Activated naive CD4-positive, alpha-beta T cell treated with anti-CD3 and anti-CD28 coated beads, Interleukin-2, amount 10 ng/mL, durations not matched to agents 7 days and 5 days (primary cell): ENCODE results near the gene MEF2D.

Source experiments
- CTCF ChIA-PET: fragments of 350-600 bp; sonication (Branson Sonifier 250); formaldehyde crosslinking; loops from one replicate; lab custom pipeline; 2021; ENCODE audit warnings: antibody characterized with exemption; lab: Charles Lee
- DNase-seq: peaks from one replicate; pipeline ENCODE4 v3.0.0-alpha.2; 2020
- H3K27ac Mint-ChIP-seq: one replicate; pipeline ENCODE4 v1.8.0; 2021; ENCODE audit warnings: mild to moderate bottlenecking, moderate library complexity, mixed read lengths
- H3K27me3 Mint-ChIP-seq: one replicate; pipeline ENCODE4 v1.8.0; 2021; ENCODE audit warnings: mild to moderate bottlenecking, mixed read lengths
- H3K36me3 Mint-ChIP-seq: one replicate; pipeline ENCODE4 v1.8.0; 2021; ENCODE audit warnings: mixed read lengths
- H3K4me1 Mint-ChIP-seq: one replicate; pipeline ENCODE4 v1.8.0; 2021; ENCODE audit warnings: mixed read lengths
- H3K4me3 Mint-ChIP-seq: one replicate; pipeline ENCODE4 v1.8.0; 2021; ENCODE audit warnings: mild to moderate bottlenecking, moderate library complexity, mixed read lengths
- H3K9me3 Mint-ChIP-seq: one replicate; pipeline ENCODE4 v1.8.0; 2021; ENCODE audit warnings: mixed read lengths

MEF2D gene

GRCh38 chr1:156462954-156463795 lies 37.4 kb downstream of the MEF2D start:
- no peak for DNase-seq
- no peak overlapping the region for H3K4me3 Mint-ChIP-seq
- H3K4me1 Mint-ChIP-seq, result peaks cover 16% of the 10 kb centered on the region
- H3K27ac Mint-ChIP-seq, result no peak overlapping the region
- no peaks in the 10 kb centered on the region for H3K27me3 Mint-ChIP-seq
- H3K9me3 Mint-ChIP-seq, result no peaks in the 10 kb centered on the region
- peaks cover 21% of the 10 kb centered on the region for H3K36me3 Mint-ChIP-seq
- CTCF ChIA-PET, result no interaction called here

- Mint-ChIP-seq H3K27me3 (no peaks in the 10 kb centered on the region), H3K27ac (no peak overlapping the region), H3K4me3 (no peak overlapping the region), H3K4me1 (peaks cover 25% of the 10 kb centered on the region), H3K9me3 (no peaks in the 10 kb centered on the region), H3K36me3 (peaks cover 18% of the 10 kb centered on the region)
- DNase-seq, result no peak
- CTCF ChIA-PET, result interaction anchor here (1.1 to 1.5 kb wide), 2 partner anchors 16 to 76 kb away, joined by 5 to 6 read pairs; no protein-coding TSS in a partner anchor
Observed at GRCh38 chr1:156461781-156462647, 38.6 kb downstream of the MEF2D start.

- H3K9me3 Mint-ChIP-seq, result no peaks in the 10 kb centered on the region
- DNase-seq, result no peak
- CTCF ChIA-PET, result interaction anchor here (0.8 to 1.5 kb wide), 3 partner anchors 15 to 75 kb away, joined by 3 to 6 read pairs (median 5); no protein-coding TSS in a partner anchor
- H3K27me3 Mint-ChIP-seq, result peaks cover 4% of the 10 kb centered on the region
- peaks cover 34% of the 10 kb centered on the region for H3K4me1 Mint-ChIP-seq
- no peak overlapping the region for H3K4me3 Mint-ChIP-seq
- H3K27ac Mint-ChIP-seq, result no peak overlapping the region
- peaks cover 14% of the 10 kb centered on the region for H3K36me3 Mint-ChIP-seq
Observed at GRCh38 chr1:156461109-156461508, 39.5 kb downstream of the MEF2D start.

- H3K4me1 Mint-ChIP-seq, result peaks cover 35% of the 10 kb centered on the region
- H3K4me3 Mint-ChIP-seq, result no peak overlapping the region
- H3K27ac Mint-ChIP-seq, result no peak overlapping the region
- H3K27me3 Mint-ChIP-seq, result peaks cover 4% of the 10 kb centered on the region
- H3K36me3 Mint-ChIP-seq, result peaks cover 12% of the 10 kb centered on the region
- CTCF ChIA-PET, result interaction anchor here (0.8 to 1.5 kb wide), 3 partner anchors 14 to 75 kb away, joined by 3 to 6 read pairs (median 5); no protein-coding TSS in a partner anchor
- DNase-seq, result no peak
- no peaks in the 10 kb centered on the region for H3K9me3 Mint-ChIP-seq
Observed at GRCh38 chr1:156460525-156460924, 40.0 kb downstream of the MEF2D start.

GRCh38 chr1:156458181-156458503 lies 42.4 kb downstream of the MEF2D start:
- CTCF ChIA-PET, result interaction anchor here (1.1 to 2.1 kb wide), 5 partner anchors 12 to 150 kb away, joined by 4 to 12 read pairs (median 5); no protein-coding TSS in a partner anchor
- no peak overlapping the region for H3K4me3 Mint-ChIP-seq
- peak overlapping the region; percentile 70 for H3K27ac Mint-ChIP-seq
- H3K27me3 Mint-ChIP-seq, result peaks cover 4% of the 10 kb centered on the region
- peaks cover 1% of the 10 kb centered on the region for H3K36me3 Mint-ChIP-seq
- H3K9me3 Mint-ChIP-seq, result no peaks in the 10 kb centered on the region
- H3K4me1 Mint-ChIP-seq, result peaks cover 18% of the 10 kb centered on the region
- DNase-seq, result no peak

GRCh38 chr1:156456625-156457465 lies 43.7 kb downstream of the MEF2D start:
- Mint-ChIP-seq H3K4me3 (peak overlapping the region; percentile 77), H3K27me3 (peaks cover 9% of the 10 kb centered on the region), H3K36me3 (no peaks in the 10 kb centered on the region), H3K4me1 (peaks cover 18% of the 10 kb centered on the region), H3K27ac (peak overlapping the region; percentile 97), H3K9me3 (no peaks in the 10 kb centered on the region)
- peak; percentile 97 for DNase-seq
- CTCF ChIA-PET, result interaction anchor here (0.6 to 2.1 kb wide), 12 partner anchors 11 to 167 kb away, joined by 3 to 12 read pairs (median 4); partner anchors contain the start of gene TTC24

GRCh38 chr1:156455362-156455761 lies 45.2 kb downstream of the MEF2D start:
- no peak overlapping the region for H3K27ac Mint-ChIP-seq
- no peak overlapping the region for H3K4me3 Mint-ChIP-seq
- H3K36me3 Mint-ChIP-seq, result no peaks in the 10 kb centered on the region
- CTCF ChIA-PET, result interaction anchor here (0.7 to 2.6 kb wide), 4 partner anchors 70 to 155 kb away, joined by 3 to 13 read pairs (median 6); no protein-coding TSS in a partner anchor
- DNase-seq, result no peak
- peaks cover 20% of the 10 kb centered on the region for H3K27me3 Mint-ChIP-seq
- H3K4me1 Mint-ChIP-seq, result peaks cover 18% of the 10 kb centered on the region
- H3K9me3 Mint-ChIP-seq, result no peaks in the 10 kb centered on the region

- no peak overlapping the region for H3K27ac Mint-ChIP-seq
- CTCF ChIA-PET, result interaction anchor here (1.2 to 8.7 kb wide), 3 partner anchors 71 to 171 kb away, joined by 3 to 337 read pairs (median 3); no protein-coding TSS in a partner anchor
Observed at GRCh38 chr1:156452907-156453306, 47.7 kb downstream of the MEF2D start.

GRCh38 chr1:156451505-156452160 lies 48.9 kb downstream of the MEF2D start:
- CTCF ChIA-PET, result interaction anchor here (1.0 to 8.7 kb wide), 4 partner anchors 31 to 174 kb away, joined by 3 to 337 read pairs (median 3); no protein-coding TSS in a partner anchor
- H3K27me3 Mint-ChIP-seq, result peaks cover 45% of the 10 kb centered on the region
- no peaks in the 10 kb centered on the region for H3K36me3 Mint-ChIP-seq
- peaks cover 6% of the 10 kb centered on the region for H3K4me1 Mint-ChIP-seq
- no peaks in the 10 kb centered on the region for H3K9me3 Mint-ChIP-seq
- no peak overlapping the region for H3K27ac Mint-ChIP-seq
- no peak for DNase-seq
- H3K4me3 Mint-ChIP-seq, result no peak overlapping the region

More at GRCh38 chr1:156452907-156453306, 47.7 kb downstream of the MEF2D start:
- H3K36me3 Mint-ChIP-seq, result no peaks in the 10 kb centered on the region
- H3K9me3 Mint-ChIP-seq, result no peaks in the 10 kb centered on the region
- no peak overlapping the region for H3K4me3 Mint-ChIP-seq
- peaks cover 37% of the 10 kb centered on the region for H3K27me3 Mint-ChIP-seq
- peaks cover 17% of the 10 kb centered on the region for H3K4me1 Mint-ChIP-seq
- DNase-seq, result no peak

GRCh38 chr1:156448134-156448967 lies 52.2 kb downstream of the MEF2D start:
- CTCF ChIA-PET, result interaction anchor here (1.4 to 8.7 kb wide), 2 partner anchors 59 to 66 kb away, joined by 3 to 337 read pairs; no protein-coding TSS in a partner anchor
- H3K27me3 Mint-ChIP-seq, result peaks cover 66% of the 10 kb centered on the region
- no peak overlapping the region for H3K27ac Mint-ChIP-seq

GRCh38 chr1:156445789-156446263 lies 54.7 kb downstream of the MEF2D start:
- peaks cover 6% of the 10 kb centered on the region for H3K4me1 Mint-ChIP-seq
- H3K4me3 Mint-ChIP-seq, result no peak overlapping the region
- peaks cover 75% of the 10 kb centered on the region for H3K27me3 Mint-ChIP-seq
- peak overlapping the region; percentile 38 for H3K27ac Mint-ChIP-seq
- no peaks in the 10 kb centered on the region for H3K9me3 Mint-ChIP-seq
- CTCF ChIA-PET, result interaction anchor here (0.6 to 8.7 kb wide), 45 partner anchors 9 to 372 kb away, joined by 3 to 337 read pairs (median 4); partner anchors contain the start of genes GPATCH4, SMG5 and TMEM79
- no peaks in the 10 kb centered on the region for H3K36me3 Mint-ChIP-seq
- DNase-seq, result peak; percentile 85

More at GRCh38 chr1:156448134-156448967, 52.2 kb downstream of the MEF2D start:
- no peaks in the 10 kb centered on the region for H3K36me3 Mint-ChIP-seq
- no peaks in the 10 kb centered on the region for H3K9me3 Mint-ChIP-seq
- H3K4me3 Mint-ChIP-seq, result no peak overlapping the region
- no peak for DNase-seq
- peaks cover 6% of the 10 kb centered on the region for H3K4me1 Mint-ChIP-seq
